Frontal cortex (tissue), 4 donors: ENCODE measurements around the gene GJE1. TPM values are rescaled to one million over a fixed set of nuclear protein-coding genes. Genes with fewer than 3 reads are reported as not detected.
"Not testable (repeated sequence)": the region's sequence is repeated elsewhere in the genome, so short reads cannot be mapped to it uniquely, and the experiment has no call there.

ENCODE experiments used
- DNase-seq, 2 donors: peaks; one replicate each; pipeline ENCODE4 v3.0.0; 2012; ENCODE audit warnings: low spot score in 2 of 2
- FAIRE-seq: peaks from 2 replicates; lab custom pipeline; 2012; peaks lifted over from hg19 to GRCh38; lab: Jason Lieb, UNC
- total RNA-seq: library from RNA; depleted of rRNA; stranded (reverse); fragments of >200 nt; gene quantifications from one replicate; pipeline ENCODE4 v1.2.3, GENCODE V29; 2014
- donor health status: control.
- donor health status: control.
- donor health status: control.

GJE1 gene
- total RNA-seq, 1 donor from 2014 or later, result not detected

DNA sequence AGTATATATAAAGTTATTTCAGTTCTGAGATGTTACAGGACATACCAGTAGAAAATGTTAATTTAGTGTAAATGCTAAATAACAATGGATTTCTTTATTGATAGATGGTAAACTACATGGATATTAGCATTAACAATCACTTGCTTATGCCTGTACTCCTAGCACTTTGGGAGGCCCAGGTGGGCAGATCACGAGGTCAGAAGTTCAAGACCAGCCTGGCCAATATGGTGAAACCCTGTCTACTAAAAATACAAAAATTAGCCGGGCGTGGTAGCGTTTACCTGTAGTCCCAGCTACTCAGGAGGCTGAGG, 24.0 kb downstream of the GJE1 start:
- not testable (repeated sequence) for FAIRE-seq, DNase-seq

GRCh38 chr6:142162780-142163179, 30.1 kb downstream of the GJE1 start:
- FAIRE-seq (no peak), DNase-seq (no peak)

- FAIRE-seq, result no peak
Observed at GRCh38 chr6:142165227-142165626, 32.5 kb downstream of the GJE1 start.

GRCh38 chr6:142167071-142167470, 34.3 kb downstream of the GJE1 start:
- DNase-seq (no peak), FAIRE-seq (no peak)

More at GRCh38 chr6:142165227-142165626, 32.5 kb downstream of the GJE1 start:
- DNase-seq, result no peak

GRCh38 chr6:142167486-142167885, 34.8 kb downstream of the GJE1 start:
- FAIRE-seq, result no peak
- DNase-seq, result no peak

DNA sequence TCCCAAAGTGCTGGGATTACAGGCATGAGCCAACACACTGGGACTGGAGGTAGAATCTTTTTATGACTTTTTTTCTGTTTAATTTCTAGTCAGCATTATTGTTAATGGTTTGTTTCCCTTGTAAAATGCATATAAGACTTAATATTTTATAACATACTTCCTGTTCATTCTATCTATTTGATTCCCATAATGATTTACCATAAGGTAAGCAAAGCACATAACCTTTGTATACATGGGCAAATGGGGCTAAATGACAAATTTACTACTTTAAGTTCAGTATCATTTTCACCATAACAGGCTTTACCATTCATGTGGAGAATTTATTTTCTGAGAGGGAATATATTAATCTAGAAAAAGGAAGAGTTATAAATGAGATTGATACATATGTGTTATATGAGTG, 38.6 kb downstream of the GJE1 start:
- DNase-seq (no peak), FAIRE-seq (no peak)

DNA sequence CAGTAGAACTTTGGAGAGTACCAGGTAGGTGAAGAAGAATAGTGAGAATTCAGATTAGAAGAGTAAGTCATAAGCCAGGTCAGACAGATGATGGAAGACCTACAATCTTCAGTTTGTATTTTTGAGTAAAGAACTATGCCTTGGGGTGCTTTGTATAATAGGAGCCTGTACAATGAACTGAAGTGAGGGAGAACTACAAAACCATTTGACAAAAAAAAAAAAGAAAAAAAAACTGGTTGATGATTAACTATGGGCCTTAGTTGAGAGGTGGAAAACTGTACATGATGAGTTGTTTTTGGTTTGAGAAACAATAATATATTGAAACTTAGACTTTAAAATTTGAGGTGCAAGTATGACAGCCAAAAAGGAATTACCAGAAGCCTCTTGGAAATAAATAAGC, 40.0 kb downstream of the GJE1 start:
- DNase-seq (no peak), FAIRE-seq (no peak)

- no peak for FAIRE-seq
- DNase-seq, result no peak
Observed at GRCh38 chr6:142173980-142174379, 41.3 kb downstream of the GJE1 start.

DNA sequence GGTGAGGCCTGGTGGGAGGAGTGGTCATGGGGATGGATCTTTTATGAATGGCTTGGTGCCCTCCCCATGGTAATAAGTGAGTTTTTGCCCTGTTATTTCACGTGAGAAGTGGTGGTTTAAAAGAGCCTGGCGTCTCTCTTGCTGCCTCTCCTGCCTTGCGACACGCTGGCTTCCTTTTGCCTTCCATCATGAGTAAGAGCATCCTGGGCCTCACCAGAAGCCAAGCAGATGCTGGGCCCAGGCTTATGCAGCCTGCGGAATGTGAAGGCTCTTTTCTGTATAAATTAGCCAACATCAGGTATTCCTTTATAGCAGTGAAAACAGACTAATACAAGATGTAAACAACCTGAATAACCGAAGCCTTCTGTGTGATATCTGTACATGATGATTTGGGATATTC, 42.0 kb downstream of the GJE1 start:
- FAIRE-seq (no peak), DNase-seq (no peak)

DNA sequence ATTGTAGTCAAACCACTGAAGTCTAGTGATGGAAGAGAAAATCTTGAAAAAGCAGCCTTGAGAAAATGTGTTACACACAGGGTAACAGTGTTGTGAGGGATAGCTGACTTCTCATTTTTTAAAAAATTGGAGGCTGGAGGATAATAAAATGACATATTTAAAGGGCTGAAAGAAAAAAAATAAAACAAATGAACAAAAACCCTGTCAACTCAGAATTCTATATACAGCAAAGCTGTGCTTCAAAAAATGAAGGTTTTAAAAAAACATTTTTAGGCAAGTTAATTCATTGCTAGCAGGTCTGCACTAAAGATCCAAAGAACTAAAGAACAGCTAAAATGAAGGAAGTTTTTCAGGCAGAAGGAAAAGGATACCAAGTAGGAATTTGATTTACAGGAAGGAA, 45.4 kb downstream of the GJE1 start:
- FAIRE-seq (no peak), DNase-seq (no peak)

DNA sequence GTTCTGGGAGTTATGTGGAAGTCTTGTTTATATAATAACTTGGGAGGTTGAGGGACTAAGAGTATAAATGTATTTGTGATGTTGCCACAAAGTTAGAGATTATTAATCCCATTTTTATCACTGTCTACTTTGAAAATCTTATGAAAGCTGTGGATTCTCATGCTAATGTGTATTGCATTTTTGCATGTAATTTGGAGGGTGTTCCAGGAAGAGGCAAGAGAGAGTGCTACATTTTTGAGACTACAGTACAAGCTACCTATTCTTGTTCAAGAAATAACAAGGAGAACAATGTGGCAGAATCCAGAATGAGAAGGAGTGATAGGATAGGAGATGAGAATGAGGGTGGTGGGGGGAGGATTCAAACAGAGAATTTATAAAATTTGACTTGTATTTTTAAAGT, 49.3 kb downstream of the GJE1 start:
- FAIRE-seq (no peak), DNase-seq (no peak)

DNA sequence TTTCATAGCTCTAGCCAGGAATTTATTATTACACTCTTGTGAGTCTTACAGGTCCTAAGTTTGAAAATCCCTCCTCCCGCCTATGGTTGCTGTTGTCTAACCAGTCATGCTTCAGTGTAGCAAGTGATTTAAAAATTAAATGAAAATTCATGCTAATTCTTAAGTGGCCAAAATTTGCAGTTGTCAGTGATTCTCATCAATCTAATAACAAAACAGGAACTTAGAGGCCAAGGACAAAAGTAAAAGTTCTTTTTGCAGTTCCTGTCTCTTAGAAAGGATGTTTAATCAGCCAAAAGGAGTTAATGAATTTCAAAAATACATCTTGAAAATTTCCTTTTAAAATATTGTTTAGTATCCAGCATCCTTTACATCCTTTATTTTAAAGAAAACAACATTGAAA, 50.6 kb downstream of the GJE1 start:
- no peak for DNase-seq
- no peak for FAIRE-seq

- DNase-seq, result no peak
- no peak for FAIRE-seq
Observed at GRCh38 chr6:142184307-142184706, 51.6 kb downstream of the GJE1 start.

Other genes starting within 250 kb of the GJE1 start
- 4.9 TPM for gene NMBR, start 14.2 kb downstream of the GJE1 start, total RNA-seq
- 73.0 TPM for gene VTA1, start 14.3 kb downstream of the GJE1 start, total RNA-seq
- 9.8 TPM for gene ADGRG6, start 169.1 kb downstream of the GJE1 start, total RNA-seq